Thoracic aorta (tissue), 2 donors: ENCODE data around the gene IRX1. TPM values are rescaled to one million over a fixed set of nuclear protein-coding genes. Genes with fewer than 3 reads are reported as not detected.

Source experiments
- ATAC-seq: fragments of 150-250 bp; one replicate; pipeline ENCODE4 v1.8.0; 2017; ENCODE audit warnings: low read depth; ENCODE audit not compliant: insufficient number of reproducible peaks, low FRiP score
- DNase-seq: peaks from one replicate; pipeline ENCODE4 v3.0.0-alpha.2; 2020; ENCODE audit warnings: low spot score
- H3K27ac ChIP-seq, 2 donors: fragments of 200-600 bp; sonication (generic); 1 replicate in 1 of 2; 2 replicates in 1 of 2; pipeline ENCODE4 v1.5.1; 2016; ENCODE audit warnings: mild to moderate bottlenecking in 2 of 2, moderate library complexity in 2 of 2
- H3K27me3 ChIP-seq: fragments of 200-600 bp; sonication (generic); replicated peaks from 2 replicates; pipeline ENCODE4 v1.6.0; 2016; ENCODE audit warnings: mild to moderate bottlenecking; ENCODE audit not compliant: insufficient read depth
- H3K36me3 ChIP-seq: fragments of 200-600 bp; sonication (generic); one replicate; pipeline ENCODE4 v1.5.1; 2016
- H3K4me1 ChIP-seq, 2 donors: fragments of 200-600 bp; sonication (generic); 1 replicate in 1 of 2; 2 replicates in 1 of 2; pipeline versions ENCODE4 v1.5.1 to v1.6.0; 2016; ENCODE audit warnings: low read depth in 2 of 2, mild to moderate bottlenecking in 1 of 2; ENCODE audit not compliant: control insufficient read depth in 1 of 2
- H3K4me3 ChIP-seq: fragments of 200-600 bp; sonication (generic); 2 replicates; pipeline ENCODE4 v1.5.1; 2016; ENCODE audit warnings: mild to moderate bottlenecking
- H3K9me3 ChIP-seq: fragments of 200-600 bp; sonication (generic); 2 replicates; pipeline ENCODE4 v1.5.1; 2016
- CTCF ChIP-seq: fragments of 200-600 bp; sonication (generic); IDR thresholded peaks from one replicate; pipeline ENCODE4 v1.5.1; 2019; ENCODE audit warnings: antibody characterized with exemption
- total RNA-seq, 2 donors: library from RNA; depleted of rRNA; stranded (reverse); fragments of >200 nt; gene quantifications; one replicate each; pipeline versions ENCODE4 v1.1.0 to v1.2.3, GENCODE V29; 2016

The IRX1 gene
- total RNA-seq, 2 donors from 2014 or later: 5.7 to 11.1 TPM

DNA sequence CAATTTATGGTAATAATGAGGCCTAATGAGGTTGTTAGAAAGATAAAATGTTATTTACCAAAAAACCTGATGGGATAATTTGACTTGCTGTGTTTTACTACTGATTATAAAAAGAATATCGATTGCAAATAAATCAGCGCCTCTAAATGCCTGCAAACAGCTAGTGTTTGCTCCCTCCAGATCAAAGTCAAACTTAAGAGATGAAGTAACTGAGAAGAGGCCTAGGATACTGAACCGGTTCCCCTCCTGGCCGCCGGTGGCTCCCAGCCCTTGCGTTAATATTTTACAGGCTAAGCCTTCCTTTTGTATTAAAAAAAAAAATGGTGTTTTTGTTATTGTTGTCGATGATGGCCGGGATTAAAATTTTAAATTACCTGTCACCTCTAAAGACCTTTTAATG, 2.6 kb downstream of the IRX1 start:
- Histone ChIP-seq H3K27ac (no peak overlapping the region), H3K4me1 (peaks cover 0 to 8% of the 10 kb centered on the region in 2 donors), H3K9me3 (no peaks in the 10 kb centered on the region), H3K27me3 (no peaks in the 10 kb centered on the region), H3K4me3 (no peak overlapping the region), H3K36me3 (no peaks in the 10 kb centered on the region)
- ATAC-seq (no peak), DNase-seq (no peak)
- TF ChIP-seq CTCF: no peak

GRCh38 chr5:3598769-3599211, 3.2 kb downstream of the IRX1 start:
- H3K27me3 ChIP-seq: no peaks in the 10 kb centered on the region

DNA sequence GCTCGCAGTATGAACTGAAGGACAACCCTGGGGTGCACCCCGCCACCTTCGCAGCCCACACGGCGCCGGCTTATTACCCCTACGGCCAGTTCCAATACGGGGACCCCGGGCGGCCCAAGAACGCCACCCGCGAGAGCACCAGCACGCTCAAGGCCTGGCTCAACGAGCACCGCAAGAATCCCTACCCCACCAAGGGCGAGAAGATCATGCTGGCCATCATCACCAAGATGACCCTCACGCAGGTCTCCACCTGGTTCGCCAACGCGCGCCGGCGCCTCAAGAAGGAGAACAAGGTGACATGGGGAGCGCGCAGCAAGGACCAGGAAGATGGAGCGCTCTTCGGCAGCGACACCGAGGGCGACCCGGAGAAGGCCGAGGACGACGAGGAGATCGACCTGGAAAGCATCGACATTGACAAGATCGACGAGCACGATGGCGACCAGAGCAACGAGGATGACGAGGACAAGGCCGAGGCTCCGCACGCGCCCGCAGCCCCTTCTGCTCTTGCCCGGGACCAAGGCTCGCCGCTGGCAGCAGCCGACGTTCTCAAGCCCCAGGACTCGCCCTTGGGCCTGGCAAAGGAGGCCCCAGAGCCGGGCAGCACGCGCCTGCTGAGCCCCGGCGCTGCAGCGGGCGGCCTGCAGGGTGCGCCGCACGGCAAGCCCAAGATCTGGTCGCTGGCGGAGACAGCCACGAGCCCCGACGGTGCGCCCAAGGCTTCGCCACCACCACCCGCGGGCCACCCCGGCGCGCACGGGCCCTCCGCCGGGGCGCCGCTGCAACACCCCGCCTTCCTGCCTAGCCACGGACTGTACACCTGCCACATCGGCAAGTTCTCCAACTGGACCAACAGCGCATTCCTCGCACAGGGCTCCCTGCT, 3.8 kb downstream of the IRX1 start:
- Histone ChIP-seq H3K27me3 (no peaks in the 10 kb centered on the region), H3K4me3 (no peak overlapping the region), H3K9me3 (no peaks in the 10 kb centered on the region), H3K36me3 (no peaks in the 10 kb centered on the region), H3K4me1 (no peaks in the 10 kb centered on the region), H3K27ac (no peak overlapping the region)
- TF ChIP-seq CTCF: no peak
- ATAC-seq (no peak), DNase-seq (no peak)

More at GRCh38 chr5:3598769-3599211, 3.2 kb downstream of the IRX1 start:
- Histone ChIP-seq H3K9me3 (no peaks in the 10 kb centered on the region), H3K36me3 (no peaks in the 10 kb centered on the region), H3K4me1 (peaks cover 0 to 7% of the 10 kb centered on the region in 2 donors), H3K4me3 (no peak overlapping the region), H3K27ac (no peak overlapping the region)
- ATAC-seq (no peak), DNase-seq (no peak)
- TF ChIP-seq CTCF: no peak

- no peaks in the 10 kb centered on the region for H3K27me3 ChIP-seq
- H3K36me3 ChIP-seq: no peaks in the 10 kb centered on the region
- no peak overlapping the region for H3K27ac ChIP-seq
- H3K4me1 ChIP-seq: no peaks in the 10 kb centered on the region
- DNase-seq: no peak
- H3K9me3 ChIP-seq: no peaks in the 10 kb centered on the region
- ATAC-seq: no peak
- peak overlapping the region; percentile 25 for H3K4me3 ChIP-seq
- no peak for TF ChIP-seq CTCF
Measured at GRCh38 chr5:3600106-3601060, 4.8 kb downstream of the IRX1 start.
